SU-DHL-6 (cell line): ENCODE measurements around the gene RNU1-2.
"Not testable (repeated sequence)": the region's sequence is repeated elsewhere in the genome, so short reads cannot be mapped to it uniquely, and the experiment has no call there.

Experiments used
- H2AFZ ChIP-seq: fragments of 200-600 bp; sonication (generic); 2 replicates; pipeline ENCODE4 v1.6.1; 2014; ENCODE audit warnings: low read depth, mild to moderate bottlenecking, moderate library complexity, mixed read lengths, antibody characterized with exemption, low read length; ENCODE audit not compliant: severe bottlenecking
- H3F3A ChIP-seq: fragments of 200-600 bp; shearing (Covaris generic); 2 replicates; pipeline ENCODE4 v1.6.0; 2016; ENCODE audit warnings: antibody characterized with exemption, mild to moderate bottlenecking; ENCODE audit not compliant: insufficient read depth
- H3K27ac ChIP-seq: fragments of 200-600 bp; sonication (generic); 2 replicates; pipeline ENCODE4 v1.5.1; 2016; ENCODE audit warnings: low read depth, mild to moderate bottlenecking, low read length, moderate library complexity, mixed read lengths
- H3K27me3 ChIP-seq: fragments of 200-600 bp; sonication (generic), shearing (Covaris generic); 2 replicates; pipeline ENCODE4 v1.6.0; 2014; ENCODE audit warnings: mild to moderate bottlenecking, low read length
- H3K36me3 ChIP-seq: fragments of 200-600 bp; sonication (generic); 2 replicates; pipeline ENCODE4 v1.6.1; 2014; ENCODE audit warnings: mild to moderate bottlenecking, low read length, mixed read lengths
- H3K4me2 ChIP-seq: fragments of 300-600, 200-600 bp; shearing (Covaris generic), sonication (generic); 2 replicates; pipeline ENCODE4 v1.6.0; 2014; ENCODE audit warnings: low read length, low read depth, mild to moderate bottlenecking; ENCODE audit not compliant: poor library complexity, severe bottlenecking
- H3K4me3 ChIP-seq: fragments of 200-600 bp; sonication (generic); 2 replicates; pipeline ENCODE4 v1.5.1; 2014; ENCODE audit warnings: antibody characterized with exemption, low read length, mild to moderate bottlenecking, mixed read lengths; ENCODE audit not compliant: insufficient read depth, poor library complexity, severe bottlenecking
- H3K79me2 ChIP-seq: fragments of 200-600 bp; sonication (generic); 2 replicates; pipeline ENCODE4 v1.6.1; 2014; ENCODE audit warnings: mild to moderate bottlenecking, low read length, moderate library complexity; ENCODE audit not compliant: insufficient read depth
- H3K9ac ChIP-seq: fragments of 200-600 bp; sonication (generic); 2 replicates; pipeline ENCODE4 v1.7.0; 2014; ENCODE audit warnings: mild to moderate bottlenecking, low read length
- H3K9me2 ChIP-seq: fragments of 200-600 bp; sonication (generic); replicated peaks from 2 replicates; pipeline ENCODE4 v1.6.1; 2014; ENCODE audit warnings: low read length; ENCODE audit not compliant: insufficient read depth
- H3K9me3 ChIP-seq: fragments of 200-600 bp; sonication (generic); 2 replicates; pipeline ENCODE4 v1.6.1; 2014; ENCODE audit warnings: low read length, mixed read lengths; ENCODE audit not compliant: insufficient read depth
- H4K20me1 ChIP-seq: fragments of 200-600 bp; sonication (generic); 2 replicates; pipeline ENCODE4 v1.6.1; 2014; ENCODE audit warnings: low read depth, mild to moderate bottlenecking, antibody characterized with exemption, low read length, moderate library complexity, mixed read lengths
- EZH2phosphoT487 ChIP-seq: fragments of 200-600 bp; sonication (generic), shearing (Covaris generic); conservative IDR thresholded peaks from 2 replicates; pipeline ENCODE4 v1.6.1; 2018; ENCODE audit warnings: mild to moderate bottlenecking, antibody characterized with exemption, low read length, moderate library complexity, mixed read lengths
- TF ChIP-seq, protein P1 (sequence below): fragments of 200-600 bp; sonication (generic); IDR thresholded peaks from one replicate; pipeline ENCODE4 v1.5.1; 2017; ENCODE audit warnings: antibody characterized with exemption, mild to moderate bottlenecking, low read length, moderate library complexity; ENCODE audit not compliant: insufficient read depth, poor library complexity, severe bottlenecking

RNU1-2 gene

DNA sequence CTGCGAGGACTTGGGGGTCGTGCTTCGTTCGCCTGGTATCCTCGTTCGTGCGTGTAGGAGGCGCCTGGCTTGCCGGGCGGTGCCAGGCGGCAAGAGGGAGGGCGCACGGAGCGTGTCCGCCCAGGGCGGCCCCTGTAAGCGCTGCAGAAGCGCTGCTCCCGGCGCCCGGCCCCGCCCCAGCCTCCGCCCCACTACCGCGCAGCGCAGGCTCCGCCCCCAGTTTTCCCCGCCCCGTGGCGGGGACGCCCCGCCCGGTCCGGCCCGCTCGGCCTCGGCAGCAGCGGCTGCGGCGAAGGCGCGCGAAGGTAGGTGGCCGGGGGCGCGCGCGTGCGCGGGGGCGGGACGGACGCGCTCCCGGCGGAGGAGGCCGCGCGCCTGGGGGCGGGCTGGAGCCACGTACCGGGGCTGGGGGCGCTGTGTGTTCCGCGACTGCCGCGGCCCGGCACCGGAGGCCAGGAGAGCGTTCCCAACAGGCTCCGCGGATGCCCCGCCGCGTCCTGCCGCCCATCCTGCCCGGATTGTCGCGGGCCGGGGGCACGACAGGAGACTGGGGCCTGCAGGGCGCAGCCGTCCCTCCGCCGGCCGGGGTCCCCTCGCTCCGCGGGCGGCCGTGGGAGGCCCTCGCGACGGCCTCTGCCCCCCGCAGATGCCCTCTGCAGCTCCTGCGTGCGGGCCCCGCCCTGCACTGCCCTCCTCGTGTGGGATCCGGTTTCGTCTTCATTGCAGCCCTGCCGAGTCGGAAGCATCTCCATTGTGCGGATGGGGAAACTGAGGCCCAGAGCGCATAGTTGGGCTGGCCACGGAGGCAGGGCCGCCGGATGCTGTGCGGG, 18.3 kb downstream of the RNU1-2 start:
- peak overlapping the region; percentile 67 for H3K4me3 ChIP-seq

DNA sequence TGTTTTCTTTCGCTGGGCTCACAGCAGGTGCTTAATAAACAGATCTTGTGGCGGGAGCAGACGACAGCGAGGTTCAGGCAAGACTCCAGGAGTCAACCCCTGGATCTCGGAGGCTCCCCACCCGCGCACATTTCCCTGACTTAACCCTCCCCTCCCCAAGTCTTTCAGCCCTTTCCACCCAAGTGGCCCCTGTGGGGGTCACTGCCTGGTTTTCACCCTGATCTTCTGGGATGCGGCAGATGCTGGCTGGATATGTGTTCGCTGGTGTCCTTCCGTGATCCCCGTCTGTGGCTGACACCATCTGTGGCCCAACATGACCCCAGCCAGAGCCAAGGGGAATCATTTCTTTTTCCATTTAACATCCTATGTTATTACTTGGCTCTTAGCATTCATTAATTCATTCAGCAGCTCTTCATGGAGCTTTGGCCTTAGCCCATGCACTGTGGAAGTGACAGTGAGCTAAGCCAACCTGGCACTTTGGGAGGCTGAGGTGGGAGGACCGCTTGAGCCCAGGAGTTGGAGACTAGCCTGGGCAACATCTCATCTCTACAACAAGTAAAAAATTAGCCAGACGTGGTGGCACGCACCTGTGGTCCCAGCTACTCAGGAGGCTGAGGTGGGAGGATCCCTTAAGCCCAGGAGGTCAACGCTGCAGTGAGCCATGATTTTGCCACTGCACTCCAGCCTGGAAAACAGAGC, 19.3 kb downstream of the RNU1-2 start:
- not testable (repeated sequence) for H3K79me2 ChIP-seq, H4K20me1 ChIP-seq, H3K36me3 ChIP-seq, H3K27me3 ChIP-seq, H3K9me3 ChIP-seq, H3F3A ChIP-seq, H3K27ac ChIP-seq, H2AFZ ChIP-seq, H3K9me2 ChIP-seq, H3K4me3 ChIP-seq
- H3K4me2 ChIP-seq, result peak overlapping the region; percentile 63
- H3K9ac ChIP-seq, result peak overlapping the region; percentile 74

More for the DNA sequence above, 18.3 kb downstream of the RNU1-2 start:
- H3K4me2 ChIP-seq, result peak overlapping the region; percentile 63
- no peaks in the 10 kb centered on the region for H3K9me3 ChIP-seq
- H4K20me1 ChIP-seq, result no peaks in the 10 kb centered on the region
- no peaks in the 10 kb centered on the region for H3F3A ChIP-seq
- no peaks in the 10 kb centered on the region for H3K9me2 ChIP-seq
- H3K79me2 ChIP-seq, result no peaks in the 10 kb centered on the region
- TF ChIP-seq, protein P1, sequence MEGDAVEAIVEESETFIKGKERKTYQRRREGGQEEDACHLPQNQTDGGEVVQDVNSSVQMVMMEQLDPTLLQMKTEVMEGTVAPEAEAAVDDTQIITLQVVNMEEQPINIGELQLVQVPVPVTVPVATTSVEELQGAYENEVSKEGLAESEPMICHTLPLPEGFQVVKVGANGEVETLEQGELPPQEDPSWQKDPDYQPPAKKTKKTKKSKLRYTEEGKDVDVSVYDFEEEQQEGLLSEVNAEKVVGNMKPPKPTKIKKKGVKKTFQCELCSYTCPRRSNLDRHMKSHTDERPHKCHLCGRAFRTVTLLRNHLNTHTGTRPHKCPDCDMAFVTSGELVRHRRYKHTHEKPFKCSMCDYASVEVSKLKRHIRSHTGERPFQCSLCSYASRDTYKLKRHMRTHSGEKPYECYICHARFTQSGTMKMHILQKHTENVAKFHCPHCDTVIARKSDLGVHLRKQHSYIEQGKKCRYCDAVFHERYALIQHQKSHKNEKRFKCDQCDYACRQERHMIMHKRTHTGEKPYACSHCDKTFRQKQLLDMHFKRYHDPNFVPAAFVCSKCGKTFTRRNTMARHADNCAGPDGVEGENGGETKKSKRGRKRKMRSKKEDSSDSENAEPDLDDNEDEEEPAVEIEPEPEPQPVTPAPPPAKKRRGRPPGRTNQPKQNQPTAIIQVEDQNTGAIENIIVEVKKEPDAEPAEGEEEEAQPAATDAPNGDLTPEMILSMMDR, result no peak
- TF ChIP-seq EZH2phosphoT487, result no peak
- peak overlapping the region; percentile 94 for H2AFZ ChIP-seq
- H3K9ac ChIP-seq, result peak overlapping the region; percentile 74
- H3K27me3 ChIP-seq, result no peaks in the 10 kb centered on the region
- no peak overlapping the region for H3K27ac ChIP-seq
- no peaks in the 10 kb centered on the region for H3K36me3 ChIP-seq

DNA sequence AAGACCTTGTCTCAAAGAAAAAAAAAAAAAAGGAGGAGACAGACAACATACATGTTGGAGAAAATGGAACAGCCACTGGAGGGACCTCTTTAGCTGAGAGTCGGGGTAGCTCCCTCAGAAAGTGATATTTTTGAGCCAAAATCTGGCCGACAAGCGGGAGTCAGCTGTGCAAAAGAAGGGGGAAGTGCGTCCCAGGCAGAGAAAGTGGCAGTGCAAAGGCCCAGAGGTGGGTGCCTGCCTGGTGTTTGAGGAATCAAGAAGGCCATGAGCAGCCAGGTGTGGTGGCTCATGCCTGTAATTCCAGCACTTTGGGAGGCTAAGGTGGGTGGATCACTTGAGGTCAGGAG, 19.8 kb downstream of the RNU1-2 start:
- Histone ChIP-seq H3K27me3 (no peaks in the 10 kb centered on the region), H3K79me2 (no peaks in the 10 kb centered on the region), H3K9ac (no peak overlapping the region), H3K4me2 (no peak overlapping the region), H3K36me3 (no peaks in the 10 kb centered on the region), H3K9me3 (no peaks in the 10 kb centered on the region), H3K4me3 (no peak overlapping the region), H2AFZ (no peak overlapping the region), H4K20me1 (no peaks in the 10 kb centered on the region), H3K9me2 (no peaks in the 10 kb centered on the region), H3K27ac (no peak overlapping the region), H3F3A (no peaks in the 10 kb centered on the region)
- no peak for TF ChIP-seq EZH2phosphoT487
- TF ChIP-seq, protein P1, result no peak

DNA sequence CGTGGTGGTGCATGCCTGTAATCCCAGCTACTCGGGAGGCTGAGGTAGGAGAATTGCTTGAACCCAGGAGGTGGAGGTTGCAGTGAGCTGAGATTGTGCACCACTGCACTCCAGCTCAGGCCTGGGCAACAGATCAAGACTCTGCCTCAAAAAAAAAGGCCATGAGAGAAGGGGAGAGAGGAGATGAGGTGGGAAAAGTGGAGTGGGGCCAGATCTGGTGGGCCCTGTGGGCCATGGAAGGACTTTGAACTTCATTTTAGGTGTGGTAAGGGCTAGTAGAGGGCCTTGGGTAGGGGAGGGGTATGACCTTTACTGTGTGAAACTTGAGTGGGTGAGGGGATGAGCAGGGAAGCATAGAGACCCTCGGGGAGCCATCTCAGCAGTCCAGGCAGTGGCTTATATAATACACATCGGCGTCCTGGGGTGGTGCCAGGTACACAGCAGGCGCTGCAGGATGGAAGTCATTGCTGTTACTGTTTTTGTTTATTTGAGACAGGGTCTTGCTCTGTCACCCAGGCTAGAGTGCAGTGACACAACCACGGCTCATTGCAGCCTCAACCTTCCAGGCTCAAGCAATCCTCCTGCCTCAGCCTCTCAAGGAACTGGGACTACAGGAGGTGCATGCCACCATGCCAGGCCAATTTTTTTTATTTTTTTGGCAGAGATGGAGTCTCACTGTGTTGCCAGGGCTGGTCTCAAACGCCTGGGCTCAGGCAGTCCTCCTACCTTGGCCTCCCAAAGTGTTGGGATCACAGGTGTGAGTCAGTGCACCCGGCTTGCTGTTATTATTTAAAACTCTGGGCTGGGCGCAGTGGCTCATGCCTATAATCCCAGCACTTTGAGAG, 20.5 kb downstream of the RNU1-2 start:
- H3K27me3 ChIP-seq, H3K27ac ChIP-seq, H3K9me2 ChIP-seq, H3K79me2 ChIP-seq, H3K36me3 ChIP-seq, H3K9ac ChIP-seq, H3K4me3 ChIP-seq, H2AFZ ChIP-seq, H3K4me2 ChIP-seq, H3K9me3 ChIP-seq, H4K20me1 ChIP-seq, H3F3A ChIP-seq: not testable (repeated sequence)
